SK-N-SH (cell line): ENCODE measurements around the gene L3MBTL1.

Experiments
- CTCF ChIP-seq: fragments of 200-600 bp; sonication (generic); IDR thresholded peaks from 2 replicates; pipeline ENCODE4 v1.6.1; 2017; ENCODE audit warnings: antibody characterized with exemption, mild to moderate bottlenecking, moderate library complexity
- ELF1 ChIP-seq: IDR thresholded peaks from 2 replicates; pipeline ENCODE4 v1.4.0; 2012
- EZH2phosphoT487 ChIP-seq: fragments of 200-600 bp; sonication (generic); IDR thresholded peaks from 2 replicates; pipeline ENCODE4 v1.6.1; 2017; ENCODE audit warnings: low read depth, mixed run types, mild to moderate bottlenecking, antibody characterized with exemption, moderate library complexity, borderline replicate concordance
- FOXM1 ChIP-seq: IDR thresholded peaks from 2 replicates; pipeline ENCODE4 v1.4.0; 2012; ENCODE audit warnings: low read depth, mild to moderate bottlenecking
- MAX ChIP-seq: IDR thresholded peaks from 2 replicates; pipeline ENCODE4 v1.4.0; 2012; ENCODE audit warnings: low read depth
- POLR2AphosphoS5 ChIP-seq: IDR thresholded peaks from 2 replicates; pipeline ENCODE4 v1.6.1; 2012; ENCODE audit warnings: low read depth, low read length
- RAD21 ChIP-seq: IDR thresholded peaks from 2 replicates; pipeline ENCODE4 v1.6.1; 2012; ENCODE audit warnings: mild to moderate bottlenecking, low read length
- RCOR1 ChIP-seq: fragments of 150-350 bp; IDR thresholded peaks from 2 replicates; pipeline ENCODE4 v1.6.1; 2017; ENCODE audit warnings: antibody characterized with exemption, low read length
- SMC3 ChIP-seq: IDR thresholded peaks from 2 replicates; pipeline ENCODE4 v1.6.1; 2012; ENCODE audit warnings: low read depth, low read length, improper control_type of control experiment
- TAF1 ChIP-seq: IDR thresholded peaks from 2 replicates; pipeline ENCODE4 v1.6.1; 2012; ENCODE audit warnings: low read depth, mild to moderate bottlenecking, low read length, moderate library complexity, borderline replicate concordance
- TCF12 ChIP-seq: IDR thresholded peaks from 2 replicates; pipeline ENCODE4 v1.4.0; 2012
- USF2 ChIP-seq: fragments of 150-350 bp; IDR thresholded peaks from 2 replicates; pipeline ENCODE4 v1.6.1; 2017; ENCODE audit warnings: antibody characterized with exemption, low read length, low read depth, borderline replicate concordance
- YY1 ChIP-seq: IDR thresholded peaks from 2 replicates; pipeline ENCODE4 v1.4.0; 2012; ENCODE audit warnings: low read depth, mild to moderate bottlenecking
- ZBTB33 ChIP-seq: IDR thresholded peaks from 2 replicates; pipeline ENCODE4 v1.4.0; 2012; ENCODE audit warnings: low read depth, borderline replicate concordance

- no peak for TF ChIP-seq CTCF
- no peak for TF ChIP-seq ZBTB33
- no peak for TF ChIP-seq YY1
- no peak for TF ChIP-seq MAX
- no peak for TF ChIP-seq RCOR1
- TF ChIP-seq POLR2AphosphoS5 = no peak
- TF ChIP-seq TCF12 = no peak
- no peak for TF ChIP-seq USF2
- no peak for TF ChIP-seq SMC3
- TF ChIP-seq RAD21 = no peak
- no peak for TF ChIP-seq ELF1
- no peak for TF ChIP-seq TAF1
- TF ChIP-seq EZH2phosphoT487 = no peak
- TF ChIP-seq FOXM1 = no peak
These were observed 26.5 kb downstream of the L3MBTL1 start for GRCh38 chr20:43534016-43534415.
